GM18502 (cell line): ENCODE measurements around the gene SLX4IP.

ENCODE experiments used
- ATAC-seq: cut with Tn5 transposase; IDR thresholded peaks from one replicate; pipeline ENCODE4 v1.9.1; 2021; ENCODE audit warnings: mild to moderate bottlenecking; ENCODE audit not compliant: unreplicated experiment, poor library complexity

SLX4IP gene

GRCh38 chr20:10540636-10541493 lies 105.8 kb downstream of the SLX4IP start:
- ATAC-seq = no peak

GRCh38 chr20:10541668-10542411 lies 106.7 kb downstream of the SLX4IP start:
- no peak for ATAC-seq

- no peak for ATAC-seq
These were observed 107.3 kb downstream of the SLX4IP start for GRCh38 chr20:10542442-10542841.

- no peak for ATAC-seq
These were observed 108.4 kb downstream of the SLX4IP start for GRCh38 chr20:10543480-10543879.

- no peak for ATAC-seq
These were observed 112.4 kb downstream of the SLX4IP start for GRCh38 chr20:10547276-10548114.

- no peak for ATAC-seq
These were observed 114.4 kb downstream of the SLX4IP start for GRCh38 chr20:10549511-10549910.

- no peak for ATAC-seq
These were observed 115.4 kb downstream of the SLX4IP start for GRCh38 chr20:10550204-10551118.

GRCh38 chr20:10551732-10552724 lies 116.9 kb downstream of the SLX4IP start:
- ATAC-seq = peak; percentile 76

- ATAC-seq = peak; percentile 55
These were observed 118.3 kb downstream of the SLX4IP start for GRCh38 chr20:10553326-10553984.

GRCh38 chr20:10554285-10554684 lies 119.2 kb downstream of the SLX4IP start:
- ATAC-seq = no peak

GRCh38 chr20:10555393-10555792 lies 120.3 kb downstream of the SLX4IP start:
- no peak for ATAC-seq

- ATAC-seq = no peak
These were observed 120.8 kb downstream of the SLX4IP start for GRCh38 chr20:10555865-10556308.

- no peak for ATAC-seq
These were observed 121.5 kb downstream of the SLX4IP start for GRCh38 chr20:10556519-10557083.

- no peak for ATAC-seq
These were observed 122.6 kb downstream of the SLX4IP start for GRCh38 chr20:10557685-10558084.

- peak; percentile 94 for ATAC-seq
These were observed 123.6 kb downstream of the SLX4IP start for GRCh38 chr20:10558635-10559187.

GRCh38 chr20:10559266-10559665 lies 124.2 kb downstream of the SLX4IP start:
- ATAC-seq = no peak

GRCh38 chr20:10560686-10561085 lies 125.6 kb downstream of the SLX4IP start:
- no peak for ATAC-seq
